Activated CD8-positive, alpha-beta memory T cell treated with anti-CD3 and anti-CD28 coated beads for 24 hours (primary cell): ENCODE data around the gene NECAP2.
"Not testable (repeated sequence)": the region's sequence is repeated elsewhere in the genome, so short reads cannot be mapped to it uniquely, and the experiment has no call there.

ENCODE experiments used
- DNase-seq: peaks from one replicate; pipeline ENCODE4 v3.0.0-alpha.2; 2020

Gene NECAP2

DNA sequence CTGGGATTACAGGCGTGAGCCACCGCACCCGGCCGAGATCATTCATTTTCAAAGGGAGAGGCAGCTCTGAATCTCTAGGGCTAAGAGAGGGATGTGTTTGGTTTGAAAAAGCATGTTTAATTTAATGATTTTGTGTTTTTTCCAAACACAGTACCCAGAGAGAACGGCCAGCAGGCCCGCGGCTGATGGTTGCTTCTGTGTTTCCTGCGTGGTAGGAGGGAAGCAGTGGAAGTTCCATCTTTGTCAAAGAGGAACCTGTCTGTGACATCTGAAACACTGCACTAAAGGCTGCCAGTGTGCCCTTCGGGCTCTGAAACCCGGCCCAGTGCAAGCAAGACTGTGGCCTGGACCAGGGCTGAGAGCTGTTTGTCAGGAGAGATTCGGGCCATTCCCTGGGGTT is 59.9 kb downstream of the NECAP2 start:
- not testable (repeated sequence) for DNase-seq

DNA sequence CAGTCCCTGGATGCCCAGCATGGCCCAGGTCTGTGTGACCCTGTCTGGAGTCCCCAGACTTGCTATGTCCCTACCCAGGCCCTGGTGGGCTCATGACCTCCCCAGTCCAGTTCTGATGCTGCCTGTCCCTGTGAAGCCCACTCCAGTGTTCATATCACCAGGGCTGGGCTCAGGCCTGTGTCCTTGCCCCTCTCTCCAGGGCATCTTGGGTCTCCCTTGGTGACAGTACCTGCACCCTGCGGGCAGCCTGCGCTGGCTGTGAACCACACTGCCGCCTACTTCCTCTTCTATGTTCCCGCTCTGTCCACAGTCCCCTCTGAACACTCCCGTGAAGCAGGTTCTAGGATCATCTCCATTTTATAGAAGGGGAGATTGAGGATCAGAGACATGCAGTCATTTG is 60.5 kb downstream of the NECAP2 start:
- DNase-seq = not testable (repeated sequence)

DNA sequence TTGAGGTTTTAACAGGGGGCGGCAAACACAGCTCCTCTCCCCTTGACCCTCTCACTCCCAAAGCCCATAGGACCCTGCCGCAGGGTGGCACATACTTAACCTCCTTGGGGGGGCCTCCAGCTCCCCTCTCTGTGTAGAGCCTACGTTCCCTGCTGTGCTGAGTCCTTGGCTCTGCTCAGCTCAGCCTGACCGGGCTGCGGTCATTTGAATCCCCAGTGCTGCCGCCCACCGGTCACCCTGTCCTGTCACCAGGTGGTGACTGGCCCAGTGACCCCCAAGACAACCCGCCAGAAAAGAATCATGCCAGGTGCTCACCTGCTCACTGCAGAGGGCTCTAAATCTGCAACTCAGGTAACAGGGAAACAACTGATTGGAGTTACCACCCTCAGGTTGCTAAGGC is 60.9 kb downstream of the NECAP2 start:
- DNase-seq = not testable (repeated sequence)

DNA sequence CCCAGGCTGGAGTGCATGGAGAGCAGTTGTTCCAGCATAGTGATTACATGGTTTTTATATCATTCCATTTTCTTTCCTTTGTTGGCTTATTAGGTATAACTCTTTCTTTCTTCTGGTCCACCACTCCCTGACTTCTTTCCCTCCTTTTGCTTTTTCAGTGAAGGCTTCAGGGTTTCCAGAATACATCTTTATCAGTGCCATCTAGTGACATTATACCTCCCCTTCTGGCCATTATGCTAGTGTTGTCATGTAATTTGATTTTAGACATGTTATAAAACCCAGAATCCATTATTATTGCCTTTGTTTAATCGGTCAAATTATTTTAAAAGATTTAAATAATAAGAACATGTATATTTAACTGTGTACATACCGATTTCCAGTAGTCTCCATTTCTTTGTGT is 63.0 kb downstream of the NECAP2 start:
- DNase-seq = no peak

DNA sequence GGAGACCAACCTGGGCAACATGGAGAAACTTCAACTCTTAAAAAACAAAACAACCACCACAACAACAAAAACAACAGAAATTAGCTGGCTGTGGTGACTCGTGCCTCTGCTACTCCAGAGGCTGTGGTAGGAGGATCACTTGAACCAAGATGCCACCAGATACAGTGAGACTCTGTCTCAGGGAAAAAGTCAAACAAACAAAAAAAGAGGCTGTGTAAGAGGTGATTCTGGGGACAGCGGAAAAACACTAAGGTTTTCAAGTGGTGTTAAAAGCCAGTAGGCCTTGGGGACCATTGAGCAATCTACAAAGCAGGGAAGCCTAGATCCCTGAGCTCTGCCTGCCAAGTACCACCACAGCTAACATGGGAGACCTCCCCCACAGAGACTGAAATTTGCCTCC is 65.3 kb downstream of the NECAP2 start:
- not testable (repeated sequence) for DNase-seq

DNA sequence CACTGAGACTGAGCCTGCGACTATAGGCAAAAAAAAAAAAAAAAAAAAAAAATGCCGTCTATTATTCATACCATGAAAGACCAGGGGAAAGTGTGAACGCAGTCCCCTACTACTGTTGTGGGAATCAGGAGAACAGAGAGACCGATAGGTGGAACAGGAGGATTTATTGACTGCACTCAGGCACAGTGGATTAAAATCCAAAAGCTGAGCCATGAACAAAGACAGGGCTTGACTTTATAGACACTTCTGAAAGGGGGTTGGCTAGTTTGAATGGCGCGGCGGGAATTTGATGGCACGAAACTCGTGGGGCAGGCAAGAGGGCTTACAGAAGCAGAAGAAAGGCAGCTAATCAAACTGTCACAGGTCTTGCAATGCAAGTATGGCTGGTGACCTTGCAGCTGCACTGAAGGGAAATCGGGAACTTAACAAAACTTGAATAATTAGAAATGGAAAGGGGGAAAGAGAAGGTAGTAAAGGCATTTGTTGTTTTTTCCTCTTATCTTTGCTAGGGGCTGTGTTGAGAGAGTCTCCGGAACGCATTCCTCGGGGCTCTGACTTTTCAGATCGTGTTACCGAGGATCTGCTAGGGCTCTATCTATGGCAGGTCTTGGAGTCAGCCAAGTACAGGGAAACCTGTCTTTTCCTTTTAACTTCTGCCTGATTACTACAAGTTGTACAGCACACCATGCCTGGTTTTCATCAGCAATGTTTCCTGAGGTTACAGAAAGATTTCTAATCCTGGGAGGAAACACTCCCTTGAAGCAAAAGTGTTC is 66.0 kb downstream of the NECAP2 start:
- DNase-seq = not testable (repeated sequence)

DNA sequence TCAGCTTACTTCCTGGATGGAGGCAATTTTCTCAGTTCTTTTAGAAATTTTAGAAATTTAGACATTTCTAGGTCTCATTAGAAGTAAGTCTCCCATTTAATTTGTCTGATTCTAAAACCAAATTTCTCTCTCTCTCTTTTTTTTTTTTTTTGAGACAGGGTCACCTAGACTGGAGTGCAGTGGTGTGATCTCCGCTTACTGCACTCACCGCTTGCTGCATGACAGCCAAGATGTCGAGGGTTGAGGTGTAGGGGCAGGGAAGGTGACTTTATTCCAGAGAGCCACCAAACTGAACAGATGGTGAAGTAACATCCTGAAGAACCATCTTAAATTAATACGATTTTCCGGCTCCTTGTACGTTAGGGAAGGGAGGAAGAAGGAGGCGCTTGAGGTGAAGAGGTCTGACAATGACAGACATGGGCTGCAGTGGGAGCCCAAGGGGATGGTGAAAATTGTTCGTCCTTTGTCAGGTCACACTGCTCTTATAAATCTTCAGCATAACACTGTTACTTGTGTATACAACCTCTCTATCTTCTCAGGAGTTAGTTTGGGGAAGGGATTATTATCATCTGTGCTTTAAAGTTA is 68.4 kb downstream of the NECAP2 start:
- DNase-seq = not testable (repeated sequence)
